ENCODE results near the gene FARS2.

- TF ChIP-seq, protein P1, sequence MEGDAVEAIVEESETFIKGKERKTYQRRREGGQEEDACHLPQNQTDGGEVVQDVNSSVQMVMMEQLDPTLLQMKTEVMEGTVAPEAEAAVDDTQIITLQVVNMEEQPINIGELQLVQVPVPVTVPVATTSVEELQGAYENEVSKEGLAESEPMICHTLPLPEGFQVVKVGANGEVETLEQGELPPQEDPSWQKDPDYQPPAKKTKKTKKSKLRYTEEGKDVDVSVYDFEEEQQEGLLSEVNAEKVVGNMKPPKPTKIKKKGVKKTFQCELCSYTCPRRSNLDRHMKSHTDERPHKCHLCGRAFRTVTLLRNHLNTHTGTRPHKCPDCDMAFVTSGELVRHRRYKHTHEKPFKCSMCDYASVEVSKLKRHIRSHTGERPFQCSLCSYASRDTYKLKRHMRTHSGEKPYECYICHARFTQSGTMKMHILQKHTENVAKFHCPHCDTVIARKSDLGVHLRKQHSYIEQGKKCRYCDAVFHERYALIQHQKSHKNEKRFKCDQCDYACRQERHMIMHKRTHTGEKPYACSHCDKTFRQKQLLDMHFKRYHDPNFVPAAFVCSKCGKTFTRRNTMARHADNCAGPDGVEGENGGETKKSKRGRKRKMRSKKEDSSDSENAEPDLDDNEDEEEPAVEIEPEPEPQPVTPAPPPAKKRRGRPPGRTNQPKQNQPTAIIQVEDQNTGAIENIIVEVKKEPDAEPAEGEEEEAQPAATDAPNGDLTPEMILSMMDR (IDR thresholded peaks at IDR 0.05), result peak in 3 of 4 experiments; percentile 27 to 61 (median 40)
- no peak for TF ChIP-seq POLR2A (IDR thresholded peaks at IDR 0.05)
- TF ChIP-seq POLR2AphosphoS5 (IDR thresholded peaks at IDR 0.05), result no peak
Measured at GRCh38 chr6:5471044-5471443, 209.7 kb downstream of the FARS2 start.
